B cell (primary cell): ENCODE data around the gene GLIPR1.

Experiments used
- EZH2 ChIP-seq: IDR thresholded peaks from 2 replicates; pipeline ENCODE4 v1.6.1; 2012; ENCODE audit warnings: borderline replicate concordance, low read depth, mild to moderate bottlenecking, moderate library complexity, low read length; ENCODE audit not compliant: insufficient read depth, poor library complexity, severe bottlenecking
- TF ChIP-seq, protein P1 (sequence below): fragments of 200-600 bp; IDR thresholded peaks from one replicate; pipeline ENCODE4 v1.8.0; 2022; ENCODE audit warnings: antibody characterized with exemption, mild to moderate bottlenecking

DNA sequence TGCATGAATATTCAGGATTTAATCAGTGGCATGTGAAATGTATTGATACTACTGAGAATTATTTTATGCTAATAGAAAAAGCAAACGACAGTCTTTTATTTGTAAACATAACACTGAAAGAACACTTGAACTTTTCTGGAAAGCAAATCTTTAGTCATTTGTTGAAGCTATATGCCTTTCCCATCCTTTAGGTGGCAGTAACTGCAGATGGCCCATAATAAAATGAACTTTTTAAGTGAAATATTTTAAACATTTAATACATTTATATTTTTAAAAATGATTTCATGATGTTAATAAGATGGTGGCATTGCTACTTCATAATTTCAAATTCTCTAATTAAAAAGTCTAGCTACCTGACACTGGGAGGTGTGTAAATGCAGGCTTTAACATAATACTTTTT is 44.7 kb downstream of the GLIPR1 start:
- TF ChIP-seq EZH2, result no peak
- TF ChIP-seq, protein P1, sequence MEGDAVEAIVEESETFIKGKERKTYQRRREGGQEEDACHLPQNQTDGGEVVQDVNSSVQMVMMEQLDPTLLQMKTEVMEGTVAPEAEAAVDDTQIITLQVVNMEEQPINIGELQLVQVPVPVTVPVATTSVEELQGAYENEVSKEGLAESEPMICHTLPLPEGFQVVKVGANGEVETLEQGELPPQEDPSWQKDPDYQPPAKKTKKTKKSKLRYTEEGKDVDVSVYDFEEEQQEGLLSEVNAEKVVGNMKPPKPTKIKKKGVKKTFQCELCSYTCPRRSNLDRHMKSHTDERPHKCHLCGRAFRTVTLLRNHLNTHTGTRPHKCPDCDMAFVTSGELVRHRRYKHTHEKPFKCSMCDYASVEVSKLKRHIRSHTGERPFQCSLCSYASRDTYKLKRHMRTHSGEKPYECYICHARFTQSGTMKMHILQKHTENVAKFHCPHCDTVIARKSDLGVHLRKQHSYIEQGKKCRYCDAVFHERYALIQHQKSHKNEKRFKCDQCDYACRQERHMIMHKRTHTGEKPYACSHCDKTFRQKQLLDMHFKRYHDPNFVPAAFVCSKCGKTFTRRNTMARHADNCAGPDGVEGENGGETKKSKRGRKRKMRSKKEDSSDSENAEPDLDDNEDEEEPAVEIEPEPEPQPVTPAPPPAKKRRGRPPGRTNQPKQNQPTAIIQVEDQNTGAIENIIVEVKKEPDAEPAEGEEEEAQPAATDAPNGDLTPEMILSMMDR, result no peak
